Endothelial cell of umbilical vein (primary cell): ENCODE measurements around the gene MIEF1. TPM values are rescaled to one million over a fixed set of nuclear protein-coding genes. Genes with fewer than 3 reads are reported as not detected.

Experiments used
- BruUV-seq: library from RNA; stranded (reverse); fragments of 400-500 nt; replicated peaks from 2 replicates; lab custom pipeline; 2021; lab: Mats Ljungman, UMichigan
- CTCF ChIA-PET: fragments of 300-600, 350-600 bp; sonication (Branson Sonifier 250); formaldehyde crosslinking; loops from one replicate; lab custom pipeline; 2021; ENCODE audit warnings: antibody characterized with exemption, inconsistent platforms; lab: Charles Lee
- POLR2A ChIA-PET: fragments of 300-600, 350-600 bp; sonication (Branson Sonifier 250); formaldehyde crosslinking; loops from one replicate; lab custom pipeline; 2021; ENCODE audit warnings: antibody characterized with exemption, inconsistent platforms; lab: Charles Lee
- DNase-seq: peaks from one replicate; pipeline ENCODE4 v3.0.0-alpha.2; 2011; ENCODE audit warnings: low read depth, low spot score
- FAIRE-seq: peaks from 2 replicates; lab custom pipeline; 2011; peaks lifted over from hg19 to GRCh38; lab: Jason Lieb, UNC
- H2AFZ ChIP-seq: 2 replicates; pipeline ENCODE4 v1.6.0; 2012; ENCODE audit warnings: low read depth, low read length, control low read depth, inconsistent platforms
- H3K27ac ChIP-seq: 2 replicates; pipeline ENCODE4 v1.5.1; 2011; ENCODE audit warnings: low read depth, mild to moderate bottlenecking, control low read depth, low read length, moderate library complexity; ENCODE audit not compliant: insufficient read depth
- H3K27me3 ChIP-seq, 2 experiments: 2 replicates each; pipeline versions ENCODE4 v1.6.0 to v1.6.1; 2011; ENCODE audit warnings: low read length in 2 of 2, mixed read lengths in 1 of 2; ENCODE audit not compliant: control insufficient read depth in 2 of 2, insufficient read depth in 2 of 2
- H3K36me3 ChIP-seq, 2 experiments: 2 replicates in 1 of 2; 3 replicates in 1 of 2; pipeline ENCODE4 v1.5.1; 2011; ENCODE audit warnings: low read length in 2 of 2, mild to moderate bottlenecking in 1 of 2, moderate library complexity in 1 of 2; ENCODE audit not compliant: control insufficient read depth in 2 of 2, insufficient read depth in 2 of 2; ENCODE audit errors: extremely low read depth in 1 of 2
- H3K4me1 ChIP-seq: 3 replicates; pipeline ENCODE4 v1.5.1; 2011; ENCODE audit warnings: mild to moderate bottlenecking, low read length; ENCODE audit not compliant: control insufficient read depth, insufficient read depth; ENCODE audit errors: extremely low read depth
- H3K4me2 ChIP-seq: 2 replicates; pipeline ENCODE4 v1.6.1; 2011; ENCODE audit warnings: low read length, control low read depth, mixed read lengths; ENCODE audit not compliant: insufficient read depth
- H3K4me3 ChIP-seq, 3 experiments: fragments of 200-600 bp in 1 of 3; sonication (generic), shearing (Covaris generic) in 1 of 3; replicated peaks in 1 of 3; 2 replicates each; pipeline ENCODE4 v1.5.1; 2011 to 2016; ENCODE audit warnings: control low read depth in 3 of 3, low read length in 3 of 3, mild to moderate bottlenecking in 2 of 3, inconsistent platforms in 1 of 3, low read depth in 1 of 3, moderate library complexity in 1 of 3; ENCODE audit not compliant: insufficient read depth in 1 of 3
- H3K79me2 ChIP-seq: 2 replicates; pipeline ENCODE4 v1.6.0; 2012; ENCODE audit warnings: low read length, inconsistent platforms; ENCODE audit not compliant: control insufficient read depth, insufficient read depth
- H3K9ac ChIP-seq: replicated peaks from 2 replicates; pipeline ENCODE3; 2011; ENCODE audit warnings: low read length, control low read depth; ENCODE audit not compliant: insufficient read depth; ENCODE audit errors: extremely low read depth
- H3K9me1 ChIP-seq: replicated peaks from 3 replicates; pipeline ENCODE4 v1.6.0; 2011; ENCODE audit warnings: mild to moderate bottlenecking, low read length; ENCODE audit not compliant: control insufficient read depth, insufficient read depth; ENCODE audit errors: extremely low read depth
- H3K9me3 ChIP-seq: replicated peaks from 2 replicates; pipeline ENCODE4 v1.5.1; 2012; ENCODE audit warnings: low read length, inconsistent platforms; ENCODE audit not compliant: control insufficient read depth, insufficient read depth
- H4K20me1 ChIP-seq: replicated peaks from 2 replicates; pipeline ENCODE3; 2011; ENCODE audit warnings: mild to moderate bottlenecking, low read length; ENCODE audit not compliant: control insufficient read depth, insufficient read depth; ENCODE audit errors: extremely low read depth
- EZH2 ChIP-seq: IDR thresholded peaks from 2 replicates; pipeline ENCODE4 v1.6.1; 2012; ENCODE audit warnings: borderline replicate concordance, low read depth, mild to moderate bottlenecking, moderate library complexity, low read length, inconsistent platforms; ENCODE audit not compliant: severe bottlenecking
- FOS ChIP-seq: IDR thresholded peaks from 2 replicates; pipeline ENCODE4 v1.6.1; 2011; ENCODE audit warnings: mild to moderate bottlenecking, low read length, moderate library complexity, borderline replicate concordance; ENCODE audit not compliant: insufficient read depth
- GATA2 ChIP-seq: IDR thresholded peaks from 2 replicates; pipeline ENCODE4 v1.7.0; 2011; ENCODE audit warnings: low read depth, mild to moderate bottlenecking, moderate library complexity, mixed read lengths, low read length; ENCODE audit not compliant: insufficient read length, insufficient read depth
- JUN ChIP-seq: IDR thresholded peaks from 2 replicates; pipeline ENCODE4 v1.6.1; 2011; ENCODE audit warnings: borderline replicate concordance, low read depth; ENCODE audit not compliant: insufficient read length, insufficient read depth
- MAX ChIP-seq: IDR thresholded peaks from 2 replicates; pipeline ENCODE4 v1.6.1; 2011; ENCODE audit not compliant: insufficient read depth, insufficient read length
- MYC ChIP-seq: IDR thresholded peaks from one replicate; pipeline ENCODE4 v1.6.1; 2011; ENCODE audit warnings: mild to moderate bottlenecking, low read depth, low read length
- POLR2A ChIP-seq: IDR thresholded peaks from 2 replicates; pipeline ENCODE4 v1.6.1; 2012; ENCODE audit warnings: low read depth, mild to moderate bottlenecking, control low read depth, low read length
- POLR2AphosphoS5 ChIP-seq: IDR thresholded peaks from 2 replicates; pipeline ENCODE4 v1.6.1; 2012; ENCODE audit warnings: low read depth, mild to moderate bottlenecking, control low read depth, low read length, moderate library complexity; ENCODE audit not compliant: insufficient read depth
- dilution Hi-C: fragments of 300-500 bp; cut with MboI; formaldehyde crosslinking; loops from one replicate; pipeline ENCODE4 v1.15.0; 2019; ENCODE audit warnings: low sequenced_read_pairs; ENCODE audit not compliant: extremely low pct_ligation_motif_present
- intact Hi-C: fragments of 100-400 bp; cut with micrococcal nuclease; formaldehyde crosslinking; loops from one replicate; pipeline ENCODE4 v1.10.0; 2022
- polyA plus RNA-seq, 4 experiments: library from polyadenylated mRNA; depleted of rRNA in 3 of 4; stranded (reverse) in 3 of 4; unstranded in 1 of 4; fragments of >200 nt; gene quantifications; 2 replicates each; pipeline versions ENCODE4 v1.2.1 to v1.2.3, GENCODE V29; 2011 to 2012; ENCODE audit warnings: missing spikeins in 1 of 4
- total RNA-seq: library from RNA; stranded (reverse); gene quantifications from 2 replicates; pipeline ENCODE4 v1.2.3, GENCODE V29; 2021
- TF ChIP-seq, protein P1 (sequence below), 2 donors: IDR thresholded peaks; 1 replicate in 1 of 2; 2 replicates in 1 of 2; pipeline ENCODE4 v1.5.1; 2011; ENCODE audit warnings: low read length in 2 of 2, mild to moderate bottlenecking in 2 of 2, moderate library complexity in 2 of 2, control low read depth in 1 of 2, inconsistent platforms in 1 of 2, low read depth in 1 of 2; ENCODE audit not compliant: insufficient read depth in 1 of 2; ENCODE audit errors: extremely low read depth in 1 of 2

MIEF1 gene
- total and polyA plus RNA-seq, 2 donors (not counting 3 experiments of a cell fraction or from before 2014, with no cell fraction given), result 14.2 to 31.1 TPM

GRCh38 chr22:39519681-39520225 lies 17.7 kb downstream of the MIEF1 start:
- FAIRE-seq (peak; percentile 97), DNase-seq (peak; percentile 98)
- POLR2A ChIA-PET, result interaction anchor here (0.6 to 1.0 kb wide), 10 partner anchors 9 to 886 kb away, joined by 3 to 13 read pairs (median 4); partner anchors contain the start of genes MIEF1 and TAB1
- dilution Hi-C loops (no loop called here), intact Hi-C loops (loop anchor here (1.0 to 10.0 kb wide), 6 partner anchors 10 to 345 kb away; partner anchors contain the start of genes MIEF1, RPL3 and TAB1)
- H3K4me2 ChIP-seq, result peak overlapping the region; percentile 74
- peak overlapping the region; percentile 97 for H3K9ac ChIP-seq
- H3K9me3 ChIP-seq, result no peaks in the 10 kb centered on the region
- TF ChIP-seq FOS, result peak; percentile 47
- TF ChIP-seq GATA2, result no peak
- TF ChIP-seq POLR2AphosphoS5, result peak; percentile 75
- no peak for TF ChIP-seq MAX
- TF ChIP-seq POLR2A, result peak; percentile 55
- TF ChIP-seq, protein P1, sequence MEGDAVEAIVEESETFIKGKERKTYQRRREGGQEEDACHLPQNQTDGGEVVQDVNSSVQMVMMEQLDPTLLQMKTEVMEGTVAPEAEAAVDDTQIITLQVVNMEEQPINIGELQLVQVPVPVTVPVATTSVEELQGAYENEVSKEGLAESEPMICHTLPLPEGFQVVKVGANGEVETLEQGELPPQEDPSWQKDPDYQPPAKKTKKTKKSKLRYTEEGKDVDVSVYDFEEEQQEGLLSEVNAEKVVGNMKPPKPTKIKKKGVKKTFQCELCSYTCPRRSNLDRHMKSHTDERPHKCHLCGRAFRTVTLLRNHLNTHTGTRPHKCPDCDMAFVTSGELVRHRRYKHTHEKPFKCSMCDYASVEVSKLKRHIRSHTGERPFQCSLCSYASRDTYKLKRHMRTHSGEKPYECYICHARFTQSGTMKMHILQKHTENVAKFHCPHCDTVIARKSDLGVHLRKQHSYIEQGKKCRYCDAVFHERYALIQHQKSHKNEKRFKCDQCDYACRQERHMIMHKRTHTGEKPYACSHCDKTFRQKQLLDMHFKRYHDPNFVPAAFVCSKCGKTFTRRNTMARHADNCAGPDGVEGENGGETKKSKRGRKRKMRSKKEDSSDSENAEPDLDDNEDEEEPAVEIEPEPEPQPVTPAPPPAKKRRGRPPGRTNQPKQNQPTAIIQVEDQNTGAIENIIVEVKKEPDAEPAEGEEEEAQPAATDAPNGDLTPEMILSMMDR (IDR thresholded peaks at IDR 0.05; ENCODE audit: extremely low read depth in 1 of 2, insufficient read depth in 1 of 2, low read depth in 1 of 2, low read length in 2 of 2), result no peak
- TF ChIP-seq JUN, result no peak
- no peak for TF ChIP-seq EZH2
- no peak for TF ChIP-seq MYC
- peak overlapping the region; percentile 20 for H2AFZ ChIP-seq
- peaks cover 15% of the 10 kb centered on the region for H3K4me1 ChIP-seq
- H4K20me1 ChIP-seq, result no peaks in the 10 kb centered on the region
- peaks cover 8 to 30% of the 10 kb centered on the region in 2 experiments for H3K36me3 ChIP-seq
- H3K27ac ChIP-seq, result peak overlapping the region; percentile 93
- peaks cover 46% of the 10 kb centered on the region for H3K79me2 ChIP-seq
- BruUV-seq, result TSS peak; percentile 78
- CTCF ChIA-PET, result interaction anchor here (0.6 to 1.4 kb wide), 6 partner anchors 9 to 505 kb away, joined by 3 to 41 read pairs (median 7); partner anchors contain the start of gene MIEF1
- H3K27me3 ChIP-seq, result no peaks in the 10 kb centered on the region
- H3K4me3 ChIP-seq, result peak overlapping the region; percentile 59 to 96 (median 92)
- H3K9me1 ChIP-seq, result no peaks in the 10 kb centered on the region
